Natural killer cell (primary cell): Measurements from ENCODE around the gene MEPE. TPM values are rescaled to one million over a fixed set of nuclear protein-coding genes. Genes with fewer than 3 reads are reported as not detected.
A peak's percentile ranks its signal among the peaks of the same experiment; 100 is the strongest.

Source experiments
- ATAC-seq, 3 donors: fragments of 150-1000 bp in 2 of 3; fragments of 200-7000 bp in 1 of 3; cut with Tn5 transposase; 1 replicate in 1 of 3; 2 replicates in 2 of 3; pipeline ENCODE4 v1.10.0; 2021; ENCODE audit warnings: mild to moderate bottlenecking in 2 of 3, moderate library complexity in 2 of 3
- DNase-seq, 2 donors: peaks; one replicate each; pipeline versions ENCODE4 v3.0.0 to v3.0.0-alpha.2; 2013 to 2021; ENCODE audit warnings: mixed read lengths in 1 of 2
- H3K27ac ChIP-seq: one replicate; pipeline ENCODE4 v1.5.1; 2013; ENCODE audit warnings: mild to moderate bottlenecking, low read length
- H3K27me3 ChIP-seq: one replicate; pipeline ENCODE4 v1.6.1; 2013; ENCODE audit warnings: low read length; ENCODE audit not compliant: control insufficient read depth, insufficient read depth
- H3K36me3 ChIP-seq: one replicate; pipeline ENCODE4 v1.6.1; 2013; ENCODE audit warnings: low read length; ENCODE audit not compliant: control insufficient read depth, insufficient read depth
- H3K4me1 ChIP-seq: one replicate; pipeline ENCODE4 v1.6.1; 2013; ENCODE audit warnings: low read length; ENCODE audit not compliant: control insufficient read depth, insufficient read depth
- H3K4me3 ChIP-seq: one replicate; pipeline ENCODE4 v1.5.1; 2013; ENCODE audit warnings: low read length
- H3K9me3 ChIP-seq: one replicate; pipeline ENCODE4 v1.6.1; 2013; ENCODE audit warnings: low read length; ENCODE audit not compliant: control insufficient read depth, insufficient read depth
- H3K27ac Mint-ChIP-seq, 2 donors: one replicate each; pipeline ENCODE4 v1.8.0; 2022; ENCODE audit warnings: mild to moderate bottlenecking in 2 of 2, mixed read lengths in 2 of 2, moderate library complexity in 1 of 2
- H3K27me3 Mint-ChIP-seq, 2 donors: one replicate each; pipeline ENCODE4 v1.8.0; 2022; ENCODE audit warnings: low read depth in 2 of 2, mixed read lengths in 2 of 2
- H3K36me3 Mint-ChIP-seq: one replicate; pipeline ENCODE4 v1.8.0; 2022; ENCODE audit warnings: mixed read lengths
- H3K4me1 Mint-ChIP-seq, 2 donors: one replicate each; pipeline ENCODE4 v1.8.0; 2022; ENCODE audit warnings: mixed read lengths in 2 of 2
- H3K4me3 Mint-ChIP-seq: one replicate; pipeline ENCODE4 v1.8.0; 2022; ENCODE audit warnings: mild to moderate bottlenecking, moderate library complexity, mixed read lengths
- H3K9me3 Mint-ChIP-seq, 2 donors: one replicate each; pipeline ENCODE4 v1.8.0; 2022; ENCODE audit warnings: mixed read lengths in 2 of 2
- WGBS: methylation state at CpG from one replicate; pipeline ENCODE4 v1.1.7; 2013; ENCODE audit warnings: missing lambda C conversion rate; ENCODE audit not compliant: insufficient coverage; 5-methylcytosine and 5-hydroxymethylcytosine counted together
- intact Hi-C: fragments of 100-400 bp; cut with micrococcal nuclease; formaldehyde crosslinking; loops from one replicate; pipeline ENCODE4 v1.14.2; 2022
- total RNA-seq, 4 donors: library from RNA; stranded (reverse); fragments of 120-200 nt in 1 of 4; gene quantifications; one replicate each; pipeline versions ENCODE4 v1.2.3 to v1.2.4, GENCODE V29; 2013 to 2022
- TF ChIP-seq, protein P1 (sequence below): fragments of 200-600 bp; IDR thresholded peaks from one replicate; pipeline ENCODE4 v1.8.0; 2022; ENCODE audit warnings: antibody characterized with exemption

MEPE gene
- total RNA-seq, 3 donors from 2014 or later (not counting 1 experiment from before 2014, with no cell fraction given): not detected

GRCh38 chr4:87851953-87852352 lies 19.2 kb downstream of the MEPE start:
- intact Hi-C loops: no loop called here
- TF ChIP-seq, protein P1, sequence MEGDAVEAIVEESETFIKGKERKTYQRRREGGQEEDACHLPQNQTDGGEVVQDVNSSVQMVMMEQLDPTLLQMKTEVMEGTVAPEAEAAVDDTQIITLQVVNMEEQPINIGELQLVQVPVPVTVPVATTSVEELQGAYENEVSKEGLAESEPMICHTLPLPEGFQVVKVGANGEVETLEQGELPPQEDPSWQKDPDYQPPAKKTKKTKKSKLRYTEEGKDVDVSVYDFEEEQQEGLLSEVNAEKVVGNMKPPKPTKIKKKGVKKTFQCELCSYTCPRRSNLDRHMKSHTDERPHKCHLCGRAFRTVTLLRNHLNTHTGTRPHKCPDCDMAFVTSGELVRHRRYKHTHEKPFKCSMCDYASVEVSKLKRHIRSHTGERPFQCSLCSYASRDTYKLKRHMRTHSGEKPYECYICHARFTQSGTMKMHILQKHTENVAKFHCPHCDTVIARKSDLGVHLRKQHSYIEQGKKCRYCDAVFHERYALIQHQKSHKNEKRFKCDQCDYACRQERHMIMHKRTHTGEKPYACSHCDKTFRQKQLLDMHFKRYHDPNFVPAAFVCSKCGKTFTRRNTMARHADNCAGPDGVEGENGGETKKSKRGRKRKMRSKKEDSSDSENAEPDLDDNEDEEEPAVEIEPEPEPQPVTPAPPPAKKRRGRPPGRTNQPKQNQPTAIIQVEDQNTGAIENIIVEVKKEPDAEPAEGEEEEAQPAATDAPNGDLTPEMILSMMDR: no peak

DNA sequence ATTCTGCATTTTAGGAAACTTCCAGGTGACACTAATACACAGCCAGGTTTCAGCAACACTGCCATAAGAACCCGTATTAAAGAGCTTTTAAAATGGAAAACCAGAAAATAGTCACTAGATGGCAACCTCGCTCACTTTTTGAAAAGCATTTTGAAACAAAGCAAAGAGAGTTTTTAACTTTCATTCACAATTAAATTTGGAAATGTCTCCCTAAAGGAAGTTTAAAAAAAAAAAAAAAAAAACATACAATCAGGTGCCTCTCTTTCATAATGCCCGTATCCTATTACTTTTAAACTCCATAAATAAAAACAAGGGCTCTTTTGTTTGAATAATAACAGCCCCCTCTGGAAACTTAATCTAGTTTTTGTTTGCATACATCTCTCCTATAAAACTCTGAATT lies 20.3 kb downstream of the MEPE start:
- Mint-ChIP-seq H3K9me3 (no peaks in the 10 kb centered on the region), H3K27me3 (peaks cover 3 to 7% of the 10 kb centered on the region in 2 donors), H3K4me1 (peaks cover 10 to 31% of the 10 kb centered on the region in 2 donors), H3K27ac (no peak overlapping the region), H3K36me3 (no peaks in the 10 kb centered on the region), H3K4me3 (no peak overlapping the region)
- intact Hi-C loops: loop anchor here (1.0 kb wide), 1 partner anchor 120 kb away; no protein-coding TSS in a partner anchor
- DNase-seq: peak in 1 of 2 donors; percentile 32
- Histone ChIP-seq H3K4me1 (peaks cover 2% of the 10 kb centered on the region), H3K36me3 (no peaks in the 10 kb centered on the region), H3K27me3 (no peaks in the 10 kb centered on the region), H3K9me3 (no peaks in the 10 kb centered on the region), H3K27ac (no peak overlapping the region), H3K4me3 (no peak overlapping the region)
- 0% methylated on average over 1 of the region's 3 CpGs for WGBS
- no peak for ATAC-seq
- TF ChIP-seq, protein P1: peak; percentile 39

More at GRCh38 chr4:87851953-87852352, 19.2 kb downstream of the MEPE start:
- no peaks in the 10 kb centered on the region for H3K36me3 Mint-ChIP-seq
- WGBS: 81% methylated on average over 4 of the region's 4 CpGs
- H3K36me3 ChIP-seq: no peaks in the 10 kb centered on the region
- no peaks in the 10 kb centered on the region for H3K9me3 Mint-ChIP-seq
- ATAC-seq (no peak), DNase-seq (no peak)
- no peak overlapping the region for H3K4me3 Mint-ChIP-seq
- no peak overlapping the region for H3K27ac Mint-ChIP-seq
- H3K27ac ChIP-seq: no peak overlapping the region
- H3K27me3 Mint-ChIP-seq: peaks cover 3 to 17% of the 10 kb centered on the region in 2 donors
- H3K4me1 ChIP-seq: peaks cover 2% of the 10 kb centered on the region
- H3K9me3 ChIP-seq: no peaks in the 10 kb centered on the region
- H3K27me3 ChIP-seq: no peaks in the 10 kb centered on the region
- peaks cover 10 to 31% of the 10 kb centered on the region in 2 donors for H3K4me1 Mint-ChIP-seq
- no peak overlapping the region for H3K4me3 ChIP-seq

DNA sequence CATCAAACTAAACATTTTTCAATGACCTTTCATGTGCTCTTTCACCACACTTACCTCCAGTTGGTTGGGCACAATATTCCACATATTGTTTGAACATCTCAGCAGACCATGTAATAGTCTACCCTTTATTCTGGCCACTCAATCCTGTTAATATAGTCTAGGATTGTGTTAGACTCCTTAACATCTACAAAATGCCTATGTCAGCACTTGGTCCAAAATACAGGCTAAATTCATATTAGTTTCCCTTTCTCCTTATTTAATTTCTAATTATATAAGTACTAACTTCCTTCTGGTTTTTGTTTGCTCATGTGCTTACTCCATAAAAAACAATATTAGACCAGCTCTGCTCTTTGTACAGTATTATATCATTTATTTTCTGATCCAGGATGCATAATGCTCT lies 21.1 kb downstream of the MEPE start:
- H3K4me1 Mint-ChIP-seq: peaks cover 5 to 26% of the 10 kb centered on the region in 2 donors
- H3K9me3 Mint-ChIP-seq: no peaks in the 10 kb centered on the region
- H3K4me1 ChIP-seq: peaks cover 2% of the 10 kb centered on the region
- ATAC-seq (no peak), DNase-seq (no peak)
- no peaks in the 10 kb centered on the region for H3K9me3 ChIP-seq
- H3K36me3 Mint-ChIP-seq: no peaks in the 10 kb centered on the region
- peaks cover 9 to 12% of the 10 kb centered on the region in 2 donors for H3K27me3 Mint-ChIP-seq
- H3K4me3 ChIP-seq: no peak overlapping the region
- no peak overlapping the region for H3K4me3 Mint-ChIP-seq
- H3K27ac Mint-ChIP-seq: no peak overlapping the region
- no peak overlapping the region for H3K27ac ChIP-seq
- TF ChIP-seq, protein P1: no peak
- intact Hi-C loops: loop anchor here (1.0 kb wide), 1 partner anchor 119 kb away; no protein-coding TSS in a partner anchor
- H3K27me3 ChIP-seq: no peaks in the 10 kb centered on the region
- no peaks in the 10 kb centered on the region for H3K36me3 ChIP-seq

GRCh38 chr4:87855559-87855958 lies 22.8 kb downstream of the MEPE start:
- intact Hi-C loops: no loop called here
- no peaks in the 10 kb centered on the region for H3K36me3 Mint-ChIP-seq
- H3K27me3 Mint-ChIP-seq: peaks cover 8 to 14% of the 10 kb centered on the region in 2 donors
- DNase-seq (no peak), ATAC-seq (peak in 1 of 3 donors; percentile 44)
- Histone ChIP-seq H3K27me3 (no peaks in the 10 kb centered on the region), H3K36me3 (no peaks in the 10 kb centered on the region), H3K4me3 (no peak overlapping the region), H3K9me3 (no peaks in the 10 kb centered on the region), H3K4me1 (peaks cover 2% of the 10 kb centered on the region), H3K27ac (no peak overlapping the region)
- peaks cover 0 to 14% of the 10 kb centered on the region in 2 donors for H3K4me1 Mint-ChIP-seq
- TF ChIP-seq, protein P1: no peak
- no peak overlapping the region for H3K27ac Mint-ChIP-seq
- no peak overlapping the region for H3K4me3 Mint-ChIP-seq
- 23% methylated on average over 8 of the region's 8 CpGs for WGBS
- H3K9me3 Mint-ChIP-seq: no peaks in the 10 kb centered on the region
